IMR-90 (cell line): ENCODE results near the gene NT5DC1. TPM values are rescaled to one million over a fixed set of nuclear protein-coding genes. Genes with fewer than 3 reads are reported as not detected.

Experiments used
- ATAC-seq: fragments of 200-7000 bp; cut with Tn5 transposase; 2 replicates; pipeline ENCODE4 v1.9.1; 2020; ENCODE audit warnings: low read depth, mild to moderate bottlenecking, moderate library complexity
- BruUV-seq: library from RNA; stranded (reverse); fragments of 400-500 nt; replicated peaks from 2 replicates; lab custom pipeline; 2021; lab: Mats Ljungman, UMichigan
- CTCF ChIA-PET: fragments of 300-600 bp; formaldehyde crosslinking; extraction: SDS; loops from one replicate; lab custom pipeline; 2021; ENCODE audit warnings: antibody characterized with exemption; lab: Yijun Ruan, JAX
- POLR2A ChIA-PET: fragments of 300-600 bp; sonication (Branson Sonifier 250); formaldehyde crosslinking; loops from one replicate; lab custom pipeline; 2022; ENCODE audit warnings: antibody characterized with exemption; ENCODE audit not compliant: unreplicated experiment; lab: Charles Lee
- DNase-seq: peaks from one replicate; pipeline ENCODE4 v3.0.0; 2013
- H2AFZ ChIP-seq: replicated peaks from 2 replicates; pipeline ENCODE3; 2013; ENCODE audit warnings: low read length, mild to moderate bottlenecking; ENCODE audit not compliant: poor library complexity
- H2AK5ac ChIP-seq: 2 replicates; pipeline ENCODE4 v1.6.1; 2013; ENCODE audit warnings: low read depth, low read length, inconsistent platforms
- H2AK9ac ChIP-seq: replicated peaks from 2 replicates; pipeline ENCODE3; 2013; ENCODE audit warnings: mild to moderate bottlenecking, low read depth, low read length, moderate library complexity; ENCODE audit not compliant: poor library complexity
- H2BK120ac ChIP-seq: 2 replicates; pipeline ENCODE4 v1.6.1; 2013; ENCODE audit warnings: low read depth, low read length, inconsistent platforms
- H2BK15ac ChIP-seq: 3 replicates; pipeline ENCODE4 v1.6.1; 2013; ENCODE audit warnings: low read depth, low read length, inconsistent platforms
- H2BK20ac ChIP-seq: 2 replicates; pipeline ENCODE4 v1.6.1; 2013; ENCODE audit warnings: low read depth, mild to moderate bottlenecking, inconsistent platforms, low read length, moderate library complexity
- H2BK5ac ChIP-seq: 2 replicates; pipeline ENCODE4 v1.6.1; 2013; ENCODE audit warnings: mild to moderate bottlenecking, low read depth, low read length, inconsistent platforms; ENCODE audit not compliant: poor library complexity, severe bottlenecking
- H3K14ac ChIP-seq: replicated peaks from 2 replicates; pipeline ENCODE4 v1.6.1; 2013; ENCODE audit warnings: low read depth, low read length, inconsistent platforms
- H3K18ac ChIP-seq: 2 replicates; pipeline ENCODE4 v1.6.1; 2013; ENCODE audit warnings: low read depth, low read length, control low read depth
- H3K23ac ChIP-seq: 2 replicates; pipeline ENCODE4 v1.6.1; 2013; ENCODE audit warnings: low read depth, low read length, inconsistent platforms
- H3K27ac ChIP-seq: 2 replicates; pipeline ENCODE4 v1.5.1; 2013; ENCODE audit warnings: mild to moderate bottlenecking, control low read depth, low read length; ENCODE audit not compliant: insufficient read depth
- H3K27me3 ChIP-seq: 2 replicates; pipeline ENCODE4 v1.6.1; 2013; ENCODE audit warnings: low read length; ENCODE audit not compliant: control insufficient read depth, insufficient read depth
- H3K36me3 ChIP-seq: 2 replicates; pipeline ENCODE4 v1.6.1; 2013; ENCODE audit warnings: low read length, mixed read lengths; ENCODE audit not compliant: control insufficient read depth, insufficient read depth
- H3K4ac ChIP-seq: 2 replicates; pipeline ENCODE4 v1.6.1; 2013; ENCODE audit warnings: low read depth, low read length, inconsistent platforms
- H3K4me1 ChIP-seq: 2 replicates; pipeline ENCODE4 v1.6.1; 2013; ENCODE audit warnings: low read length, mixed read lengths; ENCODE audit not compliant: control insufficient read depth, insufficient read depth
- H3K4me2 ChIP-seq: 2 replicates; pipeline ENCODE4 v1.6.1; 2013; ENCODE audit warnings: low read depth, mild to moderate bottlenecking, control low read depth, low read length, moderate library complexity
- H3K4me3 ChIP-seq: 2 replicates; pipeline ENCODE4 v1.5.1; 2013; ENCODE audit warnings: low read depth, mild to moderate bottlenecking, control low read depth, low read length, moderate library complexity; ENCODE audit not compliant: insufficient read depth
- H3K56ac ChIP-seq: 2 replicates; pipeline ENCODE4 v1.6.1; 2013; ENCODE audit warnings: low read length, inconsistent platforms; ENCODE audit not compliant: insufficient read depth; ENCODE audit errors: extremely low read depth
- H3K79me1 ChIP-seq, 2 experiments: 2 replicates each; pipeline ENCODE4 v1.6.1; 2013; ENCODE audit warnings: low read length in 2 of 2, inconsistent platforms in 1 of 2, low read depth in 1 of 2
- H3K9ac ChIP-seq: 2 replicates; pipeline ENCODE4 v1.6.1; 2013; ENCODE audit warnings: low read depth, low read length, control low read depth
- H3K9me1 ChIP-seq: 2 replicates; pipeline ENCODE4 v1.6.1; 2013; ENCODE audit warnings: low read length, inconsistent platforms; ENCODE audit not compliant: insufficient read depth
- H3K9me3 ChIP-seq: 2 replicates; pipeline ENCODE4 v1.6.1; 2013; ENCODE audit warnings: low read length; ENCODE audit not compliant: control insufficient read depth, insufficient read depth
- H4K20me1 ChIP-seq: 2 replicates; pipeline ENCODE4 v1.6.1; 2013; ENCODE audit warnings: low read length, inconsistent platforms; ENCODE audit not compliant: insufficient read depth
- H4K5ac ChIP-seq: 2 replicates; pipeline ENCODE4 v1.6.1; 2013; ENCODE audit warnings: mild to moderate bottlenecking, low read depth, low read length, control low read depth
- H4K8ac ChIP-seq, 2 experiments: 2 replicates each; pipeline ENCODE4 v1.6.1; 2013; ENCODE audit warnings: low read depth in 2 of 2, low read length in 2 of 2, control low read depth in 1 of 2, inconsistent platforms in 1 of 2
- H4K91ac ChIP-seq: 2 replicates; pipeline ENCODE4 v1.6.1; 2013; ENCODE audit warnings: low read depth, low read length, inconsistent platforms; ENCODE audit not compliant: insufficient read depth
- BHLHE40 ChIP-seq: fragments of 150-350 bp; IDR thresholded peaks from 2 replicates; pipeline ENCODE4 v1.6.1; 2016; ENCODE audit warnings: mild to moderate bottlenecking, low read depth, low read length
- CEBPB ChIP-seq: IDR thresholded peaks from 2 replicates; pipeline ENCODE4 v1.6.1; 2012; ENCODE audit warnings: low read depth, low read length, improper control_type of control experiment
- CHD1 ChIP-seq: IDR thresholded peaks from 2 replicates; pipeline ENCODE4 v1.6.1; 2012; ENCODE audit warnings: low read depth, low read length, improper control_type of control experiment
- CTCF ChIP-seq: conservative IDR thresholded peaks from 2 replicates; pipeline ENCODE4 v1.5.1; 2012; ENCODE audit warnings: mild to moderate bottlenecking, low read depth, low read length, improper control_type of control experiment
- FOS ChIP-seq: fragments of 150-350 bp; IDR thresholded peaks from 2 replicates; pipeline ENCODE4 v1.6.1; 2016; ENCODE audit warnings: low read depth, low read length
- MAFK ChIP-seq: IDR thresholded peaks from 2 replicates; pipeline ENCODE4 v1.6.1; 2012; ENCODE audit warnings: low read depth, low read length, improper control_type of control experiment
- MAZ ChIP-seq: IDR thresholded peaks from 2 replicates; pipeline ENCODE4 v1.6.1; 2012; ENCODE audit warnings: low read depth, mild to moderate bottlenecking, low read length, improper control_type of control experiment, moderate library complexity, borderline replicate concordance
- MXI1 ChIP-seq: IDR thresholded peaks from 2 replicates; pipeline ENCODE4 v1.6.1; 2012; ENCODE audit warnings: low read depth, mild to moderate bottlenecking, low read length, moderate library complexity, borderline replicate concordance
- NFE2L2 ChIP-seq: fragments of 150-350 bp; IDR thresholded peaks from 2 replicates; pipeline ENCODE4 v1.6.1; 2016; ENCODE audit warnings: low read depth, mild to moderate bottlenecking, low read length
- POLR2A ChIP-seq: IDR thresholded peaks from 2 replicates; pipeline ENCODE4 v1.6.1; 2012; ENCODE audit warnings: mild to moderate bottlenecking, low read depth, low read length
- RAD21 ChIP-seq: IDR thresholded peaks from 2 replicates; pipeline ENCODE4 v1.6.1; 2012; ENCODE audit warnings: low read length, improper control_type of control experiment
- RCOR1 ChIP-seq: IDR thresholded peaks from 2 replicates; pipeline ENCODE4 v1.6.1; 2012; ENCODE audit warnings: mild to moderate bottlenecking, low read length, improper control_type of control experiment; ENCODE audit not compliant: insufficient replicate concordance
- RFX5 ChIP-seq: IDR thresholded peaks from 2 replicates; pipeline ENCODE4 v1.8.0; 2012; ENCODE audit warnings: low read depth, mild to moderate bottlenecking, low read length, moderate library complexity
- SMC3 ChIP-seq: fragments of 150-350 bp; IDR thresholded peaks from 2 replicates; pipeline ENCODE4 v1.6.1; 2016; ENCODE audit warnings: low read depth, mild to moderate bottlenecking, antibody characterized with exemption, low read length, moderate library complexity
- USF2 ChIP-seq: fragments of 150-350 bp; IDR thresholded peaks from 2 replicates; pipeline ENCODE4 v1.6.1; 2017; ENCODE audit warnings: mild to moderate bottlenecking, antibody characterized with exemption, low read length, low read depth
- WGBS, 2 experiments: methylation state at CpG; one replicate each; pipeline versions ENCODE4 v1.1.5 to v1.1.7; 2013; ENCODE audit warnings: missing lambda C conversion rate in 2 of 2; ENCODE audit not compliant: insufficient read length in 1 of 2; ENCODE audit errors: extremely low coverage in 2 of 2; 5-methylcytosine and 5-hydroxymethylcytosine counted together
- dilution Hi-C: fragments of 300-500 bp; cut with HindIII; formaldehyde crosslinking; loops from one replicate; pipeline ENCODE4 v1.14.3; 2018; ENCODE audit warnings: low sequenced_read_pairs; ENCODE audit not compliant: unreplicated experiment
- in situ Hi-C: fragments of 300-500 bp; cut with MboI; formaldehyde crosslinking; loops from 3 replicates; pipeline ENCODE4 v1.14.3; 2019; ENCODE audit warnings: low sequenced_read_pairs, inconsistent platforms, mixed read lengths
- intact Hi-C: fragments of 100-400 bp; cut with micrococcal nuclease; formaldehyde crosslinking; loops from 2 replicates; pipeline ENCODE4 v1.10.0; 2022
- polyA plus RNA-seq, 3 experiments: library from polyadenylated mRNA; depleted of rRNA; stranded (reverse); fragments of >200 nt; gene quantifications; 2 replicates each; pipeline ENCODE4 v1.2.3, GENCODE V29; 2012; ENCODE audit warnings: low replicate concordance in 1 of 3
- total RNA-seq: library from RNA; depleted of rRNA; stranded (reverse); fragments of >200 nt; gene quantifications from 2 replicates; pipeline ENCODE4 v1.2.3, GENCODE V29; 2012
- TF ChIP-seq, protein P1 (sequence below): fragments of 150-350 bp; IDR thresholded peaks from 2 replicates; pipeline ENCODE4 v1.6.1; 2016; ENCODE audit warnings: low read depth, mild to moderate bottlenecking, low read length, moderate library complexity, borderline replicate concordance

NT5DC1 gene
- total and polyA plus RNA-seq, 2 of the 4 experiments (the other 2 are of a cell fraction): 11.7 to 16.8 TPM

DNA sequence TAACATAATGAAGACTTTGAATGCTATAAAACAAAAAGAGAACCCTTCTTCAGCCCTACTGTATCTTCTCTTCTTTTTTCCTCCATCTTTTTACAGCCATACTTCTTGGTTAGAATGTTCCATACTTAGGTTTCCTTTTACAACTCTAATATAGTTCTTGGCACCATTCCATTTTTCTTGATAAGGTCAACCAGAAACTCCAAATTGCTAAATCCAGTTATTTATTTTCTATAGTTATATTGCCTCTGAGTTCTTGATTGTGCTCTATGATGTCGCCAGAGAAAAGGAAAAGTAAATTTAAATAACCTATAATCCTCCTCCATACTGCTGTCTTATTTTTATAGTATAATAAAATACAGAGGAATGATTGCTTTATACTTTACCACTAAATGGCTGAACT lies 52.0 kb downstream of the NT5DC1 start:
- no peak for DNase-seq
- CTCF ChIA-PET: no interaction called here
- H4K91ac ChIP-seq: no peak overlapping the region
- BruUV-seq: no TSS peak
- H2BK120ac ChIP-seq: no peak overlapping the region
- H3K18ac ChIP-seq: no peak overlapping the region
- H3K4me3 ChIP-seq: no peak overlapping the region
- H4K5ac ChIP-seq: no peak overlapping the region
- H4K20me1 ChIP-seq: no peaks in the 10 kb centered on the region
- no peaks in the 10 kb centered on the region for H3K36me3 ChIP-seq
- no peaks in the 10 kb centered on the region for H3K79me1 ChIP-seq
- no peak overlapping the region for H4K8ac ChIP-seq
- no peak overlapping the region for H2BK20ac ChIP-seq
- H3K23ac ChIP-seq: no peak overlapping the region
- no peak overlapping the region for H2AK9ac ChIP-seq
- no peak overlapping the region for H3K4me2 ChIP-seq
- H3K4ac ChIP-seq: no peak overlapping the region
- in situ Hi-C loops (no loop called here), dilution Hi-C loops (no loop called here), intact Hi-C loops (no loop called here)
- no peaks in the 10 kb centered on the region for H3K27me3 ChIP-seq
- no peaks in the 10 kb centered on the region for H3K9me3 ChIP-seq
- H2AK5ac ChIP-seq: no peak overlapping the region
- H2AFZ ChIP-seq: no peak overlapping the region
- WGBS, 2 experiments: no CpG with 5 or more reads among the region's 1 CpG
- H3K56ac ChIP-seq: no peak overlapping the region
- H2BK5ac ChIP-seq: no peak overlapping the region
- H3K9ac ChIP-seq: no peak overlapping the region
- POLR2A ChIA-PET: no interaction called here
- TF ChIP-seq FOS: no peak
- TF ChIP-seq CEBPB: no peak
- no peak for TF ChIP-seq MAFK
- no peak for TF ChIP-seq CHD1
- no peak for TF ChIP-seq MAZ
- no peak for TF ChIP-seq POLR2A
- TF ChIP-seq MXI1: no peak
- no peak for TF ChIP-seq BHLHE40
- no peak for TF ChIP-seq USF2
- TF ChIP-seq, protein P1, sequence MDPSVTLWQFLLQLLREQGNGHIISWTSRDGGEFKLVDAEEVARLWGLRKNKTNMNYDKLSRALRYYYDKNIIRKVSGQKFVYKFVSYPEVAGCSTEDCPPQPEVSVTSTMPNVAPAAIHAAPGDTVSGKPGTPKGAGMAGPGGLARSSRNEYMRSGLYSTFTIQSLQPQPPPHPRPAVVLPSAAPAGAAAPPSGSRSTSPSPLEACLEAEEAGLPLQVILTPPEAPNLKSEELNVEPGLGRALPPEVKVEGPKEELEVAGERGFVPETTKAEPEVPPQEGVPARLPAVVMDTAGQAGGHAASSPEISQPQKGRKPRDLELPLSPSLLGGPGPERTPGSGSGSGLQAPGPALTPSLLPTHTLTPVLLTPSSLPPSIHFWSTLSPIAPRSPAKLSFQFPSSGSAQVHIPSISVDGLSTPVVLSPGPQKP: no peak
- TF ChIP-seq RAD21: no peak
- no peak for TF ChIP-seq RFX5
- no peak for TF ChIP-seq RCOR1
- no peak for TF ChIP-seq SMC3
- no peak for TF ChIP-seq CTCF
- TF ChIP-seq NFE2L2: no peak
- H3K4me1 ChIP-seq: no peaks in the 10 kb centered on the region
- no peak for ATAC-seq
- H3K14ac ChIP-seq: no peak overlapping the region
- H3K27ac ChIP-seq: no peak overlapping the region
- no peak overlapping the region for H2BK15ac ChIP-seq
- H3K9me1 ChIP-seq: no peaks in the 10 kb centered on the region
